ENCODE data around the gene TBXT. TPM values are rescaled to one million over a fixed set of nuclear protein-coding genes. Genes with fewer than 3 reads are reported as not detected.
A peak's percentile ranks its signal among the peaks of the same experiment; 100 is the strongest.

TBXT gene
- total and polyA plus RNA-seq, 9 of the 15 experiments (the other 6 are each of a cell fraction or from before 2014, with no cell fraction given) = not detected

GRCh38 chr6:166174031-166174430 is 6.4 kb upstream of the TBXT start (continued):
- TF ChIP-seq THRA (IDR thresholded peaks at IDR 0.05) = no peak

- BruUV-seq (replicated peaks) = no TSS peak
- ChIA-PET CTCF (ENCODE audit: low intra/inter-chr PET ratio) (no interaction called here), POLR2A (no interaction called here)
- DNase-seq (ENCODE audit: extremely low read depth in 1 of 4, low spot score in 3 of 4) (no peak), ATAC-seq (peak; percentile 28; the same call in 2 of the 3 replicates), FAIRE-seq (no peak)
- in situ Hi-C loops (cut with MboI) (no loop called here), intact Hi-C loops (cut with micrococcal nuclease) (no loop called here)
- no peak overlapping the region for H3K4me2 ChIP-seq (ENCODE audit: insufficient read depth, low read length)
- H3K9me3 ChIP-seq (replicated peaks; ENCODE audit: control insufficient read depth, insufficient read depth, low read depth, low read length) = no peaks in the 10 kb centered on the region
- no peak overlapping the region for H2AFZ ChIP-seq (ENCODE audit: low read depth, low read length)
- H3K27ac ChIP-seq (ENCODE audit: extremely low read depth, low read depth, low read length) = no peak overlapping the region
- no peaks in the 10 kb centered on the region for H3K36me3 ChIP-seq (ENCODE audit: control insufficient read depth, insufficient read depth, low read length)
- H3K4me3 ChIP-seq = no peak overlapping the region
- no peaks in the 10 kb centered on the region for H3K79me2 ChIP-seq (ENCODE audit: control insufficient read depth, insufficient read depth, low read length)
- H3K9me1 ChIP-seq (ENCODE audit: control insufficient read depth, insufficient read depth, low read length) = no peaks in the 10 kb centered on the region
- peaks cover 23 to 43% of the 10 kb centered on the region in 2 experiments; a peak in 4 of 5 replicates for H3K27me3 ChIP-seq (ENCODE audit: control insufficient read depth in 2 of 2, insufficient read depth in 2 of 2, low read length in 2 of 2)
- peaks cover 0 to 5% of the 10 kb centered on the region in 2 experiments; a peak in 1 of 5 replicates for H3K4me1 ChIP-seq (replicated peaks in 1 of 2; ENCODE audit: control insufficient read depth in 2 of 2, insufficient read depth in 2 of 2, low read length in 2 of 2)
- 0% methylated on average over 8 of the region's 9 CpGs for WGBS (ENCODE audit: insufficient coverage, low coverage, missing lambda C conversion rate)
- no peak overlapping the region for H3K9ac ChIP-seq (ENCODE audit: insufficient read depth in 1 of 2, low read depth in 2 of 2, low read length in 2 of 2)
- no peaks in the 10 kb centered on the region for H4K20me1 ChIP-seq (replicated peaks; ENCODE audit: control insufficient read depth, insufficient read depth, low read length)
- TF ChIP-seq TCF7L2 (IDR thresholded peaks at IDR 0.05; ENCODE audit: low read depth, low read length) (no peak), ZNF57 (CRISPR knock-in tag; IDR thresholded peaks at IDR 0.05) (no peak), RFX1 (IDR thresholded peaks at IDR 0.05) (no peak), NR0B1 (IDR thresholded peaks at IDR 0.05; ENCODE audit: partially characterized antibody) (no peak), PPARD (CRISPR knock-in tag; IDR thresholded peaks at IDR 0.05) (no peak), RAD51 (IDR thresholded peaks at IDR 0.05; ENCODE audit: borderline replicate concordance, low read depth) (no peak), DLX4 (CRISPR knock-in tag; IDR thresholded peaks at IDR 0.05) (no peak), HIVEP1 (CRISPR knock-in tag; IDR thresholded peaks at IDR 0.05) (no peak), KLF16 (IDR thresholded peaks at IDR 0.05) (no peak), DEAF1 (CRISPR knock-in tag; IDR thresholded peaks at IDR 0.05) (no peak), ZEB2 (IDR thresholded peaks at IDR 0.05) (no peak), TEAD2 (tag; IDR thresholded peaks at IDR 0.05) (no peak), CREBBP (IDR thresholded peaks at IDR 0.05; ENCODE audit: low read depth, low read length) (no peak), ZNF740 (CRISPR knock-in tag; IDR thresholded peaks at IDR 0.05) (no peak), ZNF740 (tag; IDR thresholded peaks at IDR 0.05) (no peak), U2AF1 (optimal IDR thresholded peaks at IDR 0.05; ENCODE audit: low read depth, low read length) (no peak)
Measured at GRCh38 chr6:166173281-166173951, 5.8 kb upstream of the TBXT start.

All from K562 (cell line).